Thyroid gland (tissue), 4 donors: Measurements from ENCODE around the gene AKR1C1. TPM values are rescaled to one million over a fixed set of nuclear protein-coding genes. Genes with fewer than 3 reads are reported as not detected.
"Not testable (repeated sequence)": the region's sequence is repeated elsewhere in the genome, so short reads cannot be mapped to it uniquely, and the experiment has no call there.

Experiments
- DNase-seq, 2 donors: peaks; one replicate each; pipeline ENCODE4 v3.0.0-alpha.2; 2019
- H3K27ac ChIP-seq, 3 donors: fragments of 200-600 bp; sonication (generic); 1 replicate in 2 of 3; 2 replicates in 1 of 3; pipeline ENCODE4 v1.5.1; 2016 to 2019; ENCODE audit warnings: mild to moderate bottlenecking in 1 of 3, moderate library complexity in 1 of 3
- H3K27me3 ChIP-seq: fragments of 200-600 bp; sonication (generic); one replicate; pipeline ENCODE4 v1.5.1; 2019
- H3K36me3 ChIP-seq, 2 donors: fragments of 200-600 bp; sonication (generic); one replicate each; pipeline ENCODE4 v1.5.1; 2016 to 2019
- H3K4me1 ChIP-seq, 2 donors: fragments of 200-600 bp; sonication (generic); one replicate each; pipeline ENCODE4 v1.5.1; 2017 to 2019
- H3K4me3 ChIP-seq, 3 donors: fragments of 200-600 bp; sonication (generic); replicated peaks in 1 of 3; 1 replicate in 2 of 3; 2 replicates in 1 of 3; pipeline ENCODE4 v1.5.1; 2016; ENCODE audit warnings: mild to moderate bottlenecking in 1 of 3
- H3K9me3 ChIP-seq: fragments of 200-600 bp; sonication (generic); one replicate; pipeline ENCODE4 v1.5.1; 2017
- CTCF ChIP-seq, 6 experiments: fragments of 200-600 bp in 3 of 6; fragments of 450-650 bp in 3 of 6; sonication (generic) in 3 of 6; IDR thresholded peaks; one replicate each; pipeline ENCODE4 v1.5.1; 2016 to 2019; ENCODE audit warnings: antibody characterized with exemption in 6 of 6, mild to moderate bottlenecking in 2 of 6, inconsistent platforms in 1 of 6, moderate library complexity in 1 of 6
- POLR2A ChIP-seq, 2 donors: fragments of 450-650 bp; IDR thresholded peaks; one replicate each; pipeline ENCODE4 v1.6.1; 2017; ENCODE audit warnings: antibody characterized with exemption in 2 of 2, mild to moderate bottlenecking in 2 of 2, moderate library complexity in 1 of 2
- WGBS, 2 donors: methylation state at CpG; one replicate each; pipeline ENCODE4 v1.1.5; 2017; 5-methylcytosine and 5-hydroxymethylcytosine counted together
- intact Hi-C: fragments of 100-400 bp; cut with DNase I; formaldehyde crosslinking; loops from one replicate; pipeline ENCODE4 v1.15.1; 2023
- total RNA-seq, 4 donors: library from RNA; depleted of rRNA; stranded (reverse); fragments of >200 nt; gene quantifications; one replicate each; pipeline ENCODE4 v1.2.3, GENCODE V29; 2016

The AKR1C1 gene
- total RNA-seq, 4 donors from 2014 or later = 73.8 to 132 (median 121) TPM

- peak; percentile 68 to 69 for DNase-seq
- H3K27me3 ChIP-seq = no peaks in the 10 kb centered on the region
- 27 to 38% methylated on average over 5 of the region's 5 CpGs for WGBS, 2 donors
- TF ChIP-seq CTCF (IDR thresholded peaks at IDR 0.05) = no peak
- peak in 1 of 2 donors; percentile 52 for TF ChIP-seq POLR2A (IDR thresholded peaks at IDR 0.05)
- peak overlapping the region; percentile 83 to 99 (median 98) for H3K27ac ChIP-seq
- no peaks in the 10 kb centered on the region for H3K9me3 ChIP-seq
- intact Hi-C loops = no loop called here
- no peaks in the 10 kb centered on the region for H3K36me3 ChIP-seq
- H3K4me3 ChIP-seq = no peak overlapping the region
- peaks cover 49 to 71% of the 10 kb centered on the region in 2 donors for H3K4me1 ChIP-seq
Measured at GRCh38 chr10:4941540-4942330, 21.5 kb upstream of the AKR1C1 start.

DNA sequence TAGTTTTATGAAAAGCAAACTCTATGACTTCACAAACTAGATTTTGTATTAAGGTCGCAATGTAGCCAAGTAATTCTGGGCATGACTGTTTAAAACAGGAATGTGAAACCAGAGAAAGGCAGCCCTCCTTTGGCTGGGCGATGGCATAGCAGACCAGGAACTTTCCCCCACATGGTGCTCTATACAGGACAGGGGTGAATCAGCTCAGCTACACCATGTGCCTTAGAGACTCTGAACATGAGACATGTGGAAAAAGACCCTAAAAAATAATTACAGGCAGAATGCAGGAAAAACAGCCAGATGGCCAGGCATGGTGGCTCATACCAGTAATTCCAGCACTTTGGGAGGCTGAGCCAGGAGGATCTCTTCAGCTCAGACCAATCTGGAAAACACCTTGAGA, 20.3 kb upstream of the AKR1C1 start:
- H3K27me3 ChIP-seq, H3K36me3 ChIP-seq, intact Hi-C loops, H3K9me3 ChIP-seq, H3K4me3 ChIP-seq: not testable (repeated sequence)
- peak in 1 of 2 donors; percentile 46 for DNase-seq
- H3K27ac ChIP-seq = peak overlapping the region; percentile 83 to 99 (median 98)
- WGBS, 2 donors = 68 to 77% methylated on average over 2 of the region's 2 CpGs
- TF ChIP-seq CTCF (IDR thresholded peaks at IDR 0.05) = peak in 2 of 6 experiments; percentile 11 to 14
- H3K4me1 ChIP-seq = peaks cover 60 to 83% of the 10 kb centered on the region in 2 donors

- intact Hi-C loops, H3K27me3 ChIP-seq, H3K9me3 ChIP-seq, H3K36me3 ChIP-seq, DNase-seq, H3K4me3 ChIP-seq: not testable (repeated sequence)
- H3K4me1 ChIP-seq = peaks cover 65 to 88% of the 10 kb centered on the region in 2 donors
- peak overlapping the region; percentile 83 to 99 (median 98) for H3K27ac ChIP-seq
Measured at GRCh38 chr10:4943416-4943815, 19.8 kb upstream of the AKR1C1 start.

- WGBS, 2 donors = 66 to 72% methylated on average over 2 of the region's 2 CpGs
- no peak overlapping the region for H3K4me3 ChIP-seq
- TF ChIP-seq POLR2A (IDR thresholded peaks at IDR 0.05) (no peak), CTCF (IDR thresholded peaks at IDR 0.05) (no peak)
- H3K27me3 ChIP-seq = no peaks in the 10 kb centered on the region
- DNase-seq = no peak
- H3K36me3 ChIP-seq = no peaks in the 10 kb centered on the region
- intact Hi-C loops = no loop called here
- H3K4me1 ChIP-seq = peaks cover 69 to 92% of the 10 kb centered on the region in 2 donors
- no peaks in the 10 kb centered on the region for H3K9me3 ChIP-seq
- H3K27ac ChIP-seq = peak overlapping the region; percentile 83 to 99 (median 98)
Measured at GRCh38 chr10:4943821-4944220, 19.4 kb upstream of the AKR1C1 start.

DNA sequence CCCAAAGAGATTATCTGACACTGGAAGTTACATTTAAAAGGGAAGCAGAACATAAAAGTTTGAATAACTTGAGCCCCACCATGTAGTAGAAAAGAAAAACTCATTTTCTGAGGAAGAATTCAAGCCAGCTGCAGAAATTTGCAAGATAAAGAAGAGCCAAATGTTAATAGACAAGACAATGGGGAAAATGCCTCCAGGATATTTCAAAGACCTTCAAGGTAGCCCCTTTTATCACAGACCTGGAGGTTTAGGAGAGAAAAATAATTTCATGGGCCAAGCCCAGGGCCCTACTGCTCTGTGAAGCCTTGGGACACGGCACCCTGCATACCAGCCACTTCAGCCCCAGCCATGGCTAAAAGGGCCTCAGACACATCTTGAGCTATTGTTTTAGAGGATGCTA, 18.4 kb upstream of the AKR1C1 start:
- WGBS, 2 donors = 82 to 86% methylated on average over 1 of the region's 1 CpG
- Histone ChIP-seq H3K9me3 (no peaks in the 10 kb centered on the region), H3K4me3 (no peak overlapping the region), H3K36me3 (no peaks in the 10 kb centered on the region), H3K27me3 (no peaks in the 10 kb centered on the region), H3K4me1 (peaks cover 73 to 90% of the 10 kb centered on the region in 2 donors), H3K27ac (peak overlapping the region in 1 of 3 donors; percentile 98)
- no peak for TF ChIP-seq POLR2A (IDR thresholded peaks at IDR 0.05)
- no peak for TF ChIP-seq CTCF (IDR thresholded peaks at IDR 0.05)
- DNase-seq = no peak
- intact Hi-C loops = no loop called here
